Suprapubic skin (tissue), 4 donors: ENCODE measurements around the gene VAV2. TPM values are rescaled to one million over a fixed set of nuclear protein-coding genes. Genes with fewer than 3 reads are reported as not detected.

Experiments used
- DNase-seq, 2 donors: peaks; one replicate each; pipeline ENCODE4 v3.0.0-alpha.2; 2019; ENCODE audit warnings: low spot score in 2 of 2
- H3K27ac ChIP-seq: fragments of 200-600 bp; sonication (generic); one replicate; pipeline ENCODE4 v1.5.1; 2019
- H3K27me3 ChIP-seq: fragments of 200-600 bp; sonication (generic); one replicate; pipeline ENCODE4 v1.5.1; 2019
- H3K36me3 ChIP-seq: fragments of 200-600 bp; sonication (generic); one replicate; pipeline ENCODE4 v1.5.1; 2019
- H3K4me1 ChIP-seq: fragments of 200-600 bp; sonication (generic); one replicate; pipeline ENCODE4 v1.5.1; 2019
- H3K4me3 ChIP-seq: fragments of 200-600 bp; sonication (generic); one replicate; pipeline ENCODE4 v1.5.1; 2019; ENCODE audit warnings: mild to moderate bottlenecking
- H3K9me3 ChIP-seq: fragments of 200-600 bp; sonication (generic); one replicate; pipeline ENCODE4 v1.5.1; 2019
- EP300 ChIP-seq: sonication (generic); formaldehyde crosslinking; IDR thresholded peaks from one replicate; pipeline ENCODE4 v1.6.1; 2017; ENCODE audit warnings: antibody characterized with exemption
- POLR2A ChIP-seq, 2 donors: fragments of 450-650 bp; IDR thresholded peaks; one replicate each; pipeline ENCODE4 v1.6.1; 2017; ENCODE audit warnings: antibody characterized with exemption in 2 of 2, mild to moderate bottlenecking in 2 of 2, moderate library complexity in 2 of 2
- POLR2AphosphoS5 ChIP-seq, 3 donors: sonication (generic); formaldehyde crosslinking; IDR thresholded peaks; one replicate each; pipeline ENCODE4 v1.6.1; 2017; ENCODE audit warnings: antibody characterized with exemption in 3 of 3
- WGBS: methylation state at CpG from one replicate; pipeline ENCODE4 v1.1.5; 2018; 5-methylcytosine and 5-hydroxymethylcytosine counted together
- total RNA-seq, 4 donors: library from RNA; depleted of rRNA; stranded (reverse); fragments of >200 nt; gene quantifications; one replicate each; pipeline ENCODE4 v1.1.0, GENCODE V29; 2016
- TF ChIP-seq, protein P1 (sequence below), 2 donors: fragments of 200-600 bp in 1 of 2; fragments of 450-650 bp in 1 of 2; sonication (generic) in 1 of 2; IDR thresholded peaks; one replicate each; pipeline ENCODE4 v1.5.1; 2016 to 2019; ENCODE audit warnings: antibody characterized with exemption in 2 of 2, mild to moderate bottlenecking in 1 of 2, moderate library complexity in 1 of 2

The VAV2 gene
- total RNA-seq, 4 donors from 2014 or later, result 5.2 to 10.3 (median 6.4) TPM

DNA sequence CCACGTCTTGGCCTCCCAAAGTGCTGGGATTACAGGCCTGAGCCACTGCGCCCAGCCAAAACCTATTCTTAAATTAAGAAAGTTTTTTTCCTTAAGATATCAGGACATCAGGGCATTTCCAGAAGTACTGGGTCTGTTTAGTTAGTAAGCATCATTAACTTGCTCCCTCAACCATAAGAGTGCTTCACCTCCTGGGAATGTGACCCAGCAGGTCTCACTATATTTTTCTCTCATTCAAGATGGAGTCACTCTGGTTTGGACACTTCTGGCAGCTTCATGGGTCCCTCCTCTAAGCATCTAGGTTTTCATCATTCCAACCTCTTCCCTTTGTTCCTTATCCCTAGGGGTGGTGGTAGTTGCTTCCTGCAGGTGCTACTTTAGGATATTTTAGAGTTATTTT, 22.8 kb upstream of the VAV2 start:
- H3K27me3 ChIP-seq, result no peaks in the 10 kb centered on the region
- no peak for DNase-seq
- TF ChIP-seq POLR2A (IDR thresholded peaks at IDR 0.05) (no peak), POLR2AphosphoS5 (IDR thresholded peaks at IDR 0.05) (no peak), EP300 (no peak)
- TF ChIP-seq, protein P1, sequence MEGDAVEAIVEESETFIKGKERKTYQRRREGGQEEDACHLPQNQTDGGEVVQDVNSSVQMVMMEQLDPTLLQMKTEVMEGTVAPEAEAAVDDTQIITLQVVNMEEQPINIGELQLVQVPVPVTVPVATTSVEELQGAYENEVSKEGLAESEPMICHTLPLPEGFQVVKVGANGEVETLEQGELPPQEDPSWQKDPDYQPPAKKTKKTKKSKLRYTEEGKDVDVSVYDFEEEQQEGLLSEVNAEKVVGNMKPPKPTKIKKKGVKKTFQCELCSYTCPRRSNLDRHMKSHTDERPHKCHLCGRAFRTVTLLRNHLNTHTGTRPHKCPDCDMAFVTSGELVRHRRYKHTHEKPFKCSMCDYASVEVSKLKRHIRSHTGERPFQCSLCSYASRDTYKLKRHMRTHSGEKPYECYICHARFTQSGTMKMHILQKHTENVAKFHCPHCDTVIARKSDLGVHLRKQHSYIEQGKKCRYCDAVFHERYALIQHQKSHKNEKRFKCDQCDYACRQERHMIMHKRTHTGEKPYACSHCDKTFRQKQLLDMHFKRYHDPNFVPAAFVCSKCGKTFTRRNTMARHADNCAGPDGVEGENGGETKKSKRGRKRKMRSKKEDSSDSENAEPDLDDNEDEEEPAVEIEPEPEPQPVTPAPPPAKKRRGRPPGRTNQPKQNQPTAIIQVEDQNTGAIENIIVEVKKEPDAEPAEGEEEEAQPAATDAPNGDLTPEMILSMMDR (IDR thresholded peaks at IDR 0.05), result no peak

DNA sequence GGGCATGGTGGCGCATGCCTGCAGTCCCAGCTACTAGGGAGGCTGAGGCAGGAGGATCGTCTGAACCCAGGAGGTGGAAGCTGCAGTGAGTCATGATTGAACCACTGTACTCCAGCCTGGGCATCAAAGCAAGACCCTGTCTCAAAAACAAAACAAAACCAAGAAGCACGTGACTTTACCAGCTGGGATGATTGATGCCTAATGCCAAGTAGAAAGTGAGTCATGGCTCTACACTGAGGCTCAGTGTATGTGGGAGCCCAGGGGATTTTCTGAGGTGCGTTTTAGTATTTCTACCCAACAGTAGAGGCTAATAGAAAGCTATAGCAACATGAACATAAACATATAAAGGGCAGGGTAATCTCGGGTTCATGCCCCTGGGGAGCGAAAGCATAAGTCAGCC, 19.3 kb upstream of the VAV2 start:
- Histone ChIP-seq H3K9me3 (no peaks in the 10 kb centered on the region), H3K36me3 (no peaks in the 10 kb centered on the region), H3K4me3 (no peak overlapping the region), H3K4me1 (no peaks in the 10 kb centered on the region), H3K27me3 (peaks cover 10% of the 10 kb centered on the region), H3K27ac (no peak overlapping the region)
- WGBS, result 81% methylated on average over 6 of the region's 6 CpGs
- no peak for DNase-seq
- no peak for TF ChIP-seq EP300
- TF ChIP-seq POLR2AphosphoS5 (IDR thresholded peaks at IDR 0.05), result no peak
- TF ChIP-seq POLR2A (IDR thresholded peaks at IDR 0.05), result no peak
- TF ChIP-seq, protein P1 (IDR thresholded peaks at IDR 0.05), result no peak

More for the DNA sequence above, 22.8 kb upstream of the VAV2 start:
- Histone ChIP-seq H3K36me3 (no peaks in the 10 kb centered on the region), H3K4me1 (no peaks in the 10 kb centered on the region), H3K9me3 (no peaks in the 10 kb centered on the region), H3K4me3 (no peak overlapping the region), H3K27ac (no peak overlapping the region)
- 88% methylated on average over 2 of the region's 2 CpGs for WGBS

DNA sequence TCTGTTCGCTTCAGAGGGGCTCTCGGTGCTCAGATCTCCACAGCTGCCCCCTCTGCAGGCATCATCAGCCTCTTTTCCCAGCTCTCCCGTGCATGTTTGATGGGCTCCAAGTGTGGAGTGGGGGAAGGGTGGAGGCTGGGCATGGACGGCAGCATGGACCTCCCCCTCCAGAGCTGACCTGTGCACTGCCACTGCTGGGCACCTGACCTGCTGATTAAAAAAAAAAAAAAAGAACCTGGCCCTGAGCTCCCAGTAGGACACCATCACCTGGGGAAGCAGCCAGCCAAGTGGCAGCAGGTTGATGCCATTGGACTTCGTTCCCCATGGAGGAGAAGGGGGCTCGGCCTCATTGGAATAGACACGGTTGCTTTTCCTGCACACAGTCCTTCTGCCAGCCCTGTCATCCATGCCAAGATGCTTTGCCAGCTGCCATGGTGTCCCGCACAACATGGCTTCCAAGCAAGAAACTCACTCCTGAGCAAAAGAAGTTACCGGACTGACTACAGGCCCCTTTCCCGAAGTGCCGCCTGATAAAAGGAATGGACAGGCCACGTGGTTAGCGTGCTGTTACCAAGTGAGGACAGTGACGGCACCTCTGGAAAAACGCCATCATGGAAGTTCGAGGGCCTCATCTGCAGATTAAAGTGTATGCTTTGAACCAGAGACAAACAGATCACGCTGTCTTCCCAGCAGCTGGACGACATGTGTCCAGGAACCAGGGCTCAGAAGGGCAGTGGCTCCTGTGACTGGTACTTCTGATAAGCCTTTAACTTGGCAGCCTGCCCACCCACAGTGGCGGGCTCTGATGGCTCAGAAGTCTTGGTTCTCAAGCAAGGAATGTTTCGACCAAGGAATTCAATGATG, 18.4 kb upstream of the VAV2 start:
- TF ChIP-seq, protein P1 (IDR thresholded peaks at IDR 0.05), result no peak
- no peak for TF ChIP-seq POLR2AphosphoS5 (IDR thresholded peaks at IDR 0.05)
- no peak for TF ChIP-seq POLR2A (IDR thresholded peaks at IDR 0.05)
- TF ChIP-seq EP300, result no peak
- Histone ChIP-seq H3K27me3 (peaks cover 10% of the 10 kb centered on the region), H3K4me3 (no peak overlapping the region), H3K9me3 (no peaks in the 10 kb centered on the region), H3K36me3 (no peaks in the 10 kb centered on the region), H3K4me1 (no peaks in the 10 kb centered on the region), H3K27ac (no peak overlapping the region)
- WGBS, result 71% methylated on average over 19 of the region's 20 CpGs
- no peak for DNase-seq

DNA sequence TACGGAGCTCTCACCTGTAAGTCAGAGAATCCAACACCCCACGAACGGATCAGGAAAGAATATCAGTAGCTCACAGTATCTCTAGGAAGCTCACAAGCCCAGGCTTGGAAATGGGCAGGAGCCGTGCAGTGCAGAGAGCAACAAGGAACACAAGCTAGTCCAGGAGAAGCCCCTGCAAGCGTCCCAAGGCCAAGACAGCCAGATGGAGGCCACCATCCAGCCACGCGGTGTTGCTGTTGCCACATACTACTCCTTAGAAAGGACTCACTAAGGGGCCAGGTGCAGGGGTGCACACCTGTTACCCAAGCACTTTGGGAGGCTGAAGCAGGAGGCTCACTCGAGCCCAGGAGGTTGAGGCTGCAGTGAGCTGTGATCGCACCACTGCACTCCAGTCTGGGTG, 15.4 kb upstream of the VAV2 start:
- H3K9me3 ChIP-seq, result no peaks in the 10 kb centered on the region
- peaks cover 10% of the 10 kb centered on the region for H3K27me3 ChIP-seq
- no peak for DNase-seq
- no peak for TF ChIP-seq POLR2AphosphoS5 (IDR thresholded peaks at IDR 0.05)
- TF ChIP-seq, protein P1 (IDR thresholded peaks at IDR 0.05), result no peak
- TF ChIP-seq EP300, result no peak
- TF ChIP-seq POLR2A (IDR thresholded peaks at IDR 0.05), result no peak
- H3K36me3 ChIP-seq, result no peaks in the 10 kb centered on the region
- no peak overlapping the region for H3K4me3 ChIP-seq
- WGBS, result 78% methylated on average over 9 of the region's 9 CpGs
- no peaks in the 10 kb centered on the region for H3K4me1 ChIP-seq
- no peak overlapping the region for H3K27ac ChIP-seq

DNA sequence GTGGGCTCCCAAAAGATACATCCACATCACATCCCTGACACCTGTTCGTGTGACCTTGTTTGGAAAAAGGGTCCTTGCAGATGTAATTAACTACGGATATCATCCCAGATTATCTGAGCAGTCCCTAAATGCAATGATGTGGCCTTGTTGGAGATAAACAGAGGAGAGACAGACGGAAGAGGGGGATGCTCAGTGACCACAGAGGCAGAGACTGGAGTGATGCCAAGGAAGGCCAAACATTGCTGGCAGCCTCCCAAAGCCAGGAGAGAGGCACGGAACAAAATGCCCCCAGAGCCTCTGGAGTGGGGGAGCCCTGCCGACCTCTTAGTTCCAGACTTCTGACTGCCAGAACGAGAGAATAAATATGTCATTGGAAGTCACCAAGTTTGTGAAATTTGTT, 15.0 kb upstream of the VAV2 start:
- Histone ChIP-seq H3K36me3 (no peaks in the 10 kb centered on the region), H3K27me3 (peaks cover 10% of the 10 kb centered on the region)

More for the DNA sequence above, 15.0 kb upstream of the VAV2 start:
- no peak overlapping the region for H3K4me3 ChIP-seq
- H3K4me1 ChIP-seq, result no peaks in the 10 kb centered on the region
- WGBS, result 51% methylated on average over 6 of the region's 6 CpGs
- DNase-seq, result no peak
- H3K9me3 ChIP-seq, result no peaks in the 10 kb centered on the region
- TF ChIP-seq, protein P1 (IDR thresholded peaks at IDR 0.05), result no peak
- TF ChIP-seq POLR2AphosphoS5 (IDR thresholded peaks at IDR 0.05) (no peak), EP300 (no peak), POLR2A (IDR thresholded peaks at IDR 0.05) (no peak)
- no peak overlapping the region for H3K27ac ChIP-seq
